GM12878 (cell line): ENCODE measurements around the gene DLG2. TPM values are rescaled to one million over a fixed set of nuclear protein-coding genes. Genes with fewer than 3 reads are reported as not detected.

ENCODE experiments used
- CBFB ChIP-seq: IDR thresholded peaks from 2 replicates; pipeline ENCODE4 v1.6.1; 2016; ENCODE audit warnings: antibody characterized with exemption, low read depth
- CBX5 ChIP-seq: sonication (generic); IDR thresholded peaks from 2 replicates; pipeline ENCODE4 v1.6.1; 2016; ENCODE audit warnings: low read depth, moderate library complexity, mild to moderate bottlenecking, inconsistent platforms
- CHD2 ChIP-seq: IDR thresholded peaks from 2 replicates; pipeline ENCODE4 v1.6.1; 2011; ENCODE audit warnings: low read depth, low read length, improper control_type of control experiment, borderline replicate concordance
- DPF2 ChIP-seq: fragments of 450-650 bp; IDR thresholded peaks from 2 replicates; pipeline ENCODE4 v1.6.1; 2017; ENCODE audit warnings: mild to moderate bottlenecking
- ELK1 ChIP-seq: IDR thresholded peaks from 2 replicates; pipeline ENCODE4 v1.6.1; 2012; ENCODE audit warnings: low read depth, low read length, improper control_type of control experiment
- ETV6 ChIP-seq, 2 experiments: fragments of 450-650 bp in 1 of 2; IDR thresholded peaks in 1 of 2; conservative IDR thresholded peaks in 1 of 2; 2 replicates each; pipeline ENCODE4 v1.6.1; 2014; ENCODE audit warnings: antibody characterized with exemption in 1 of 2, borderline replicate concordance in 1 of 2, low read depth in 1 of 2, mild to moderate bottlenecking in 1 of 2, moderate library complexity in 1 of 2
- JUNB ChIP-seq: IDR thresholded peaks from 2 replicates; pipeline ENCODE4 v1.6.1; 2016; ENCODE audit warnings: antibody characterized with exemption, mild to moderate bottlenecking
- JUND ChIP-seq: IDR thresholded peaks from 2 replicates; pipeline ENCODE4 v1.6.1; 2012; ENCODE audit warnings: low read depth, mild to moderate bottlenecking, low read length, improper control_type of control experiment, moderate library complexity
- NFIC ChIP-seq: IDR thresholded peaks from 2 replicates; pipeline ENCODE4 v1.6.1; 2012; ENCODE audit warnings: low read depth, mild to moderate bottlenecking, inconsistent platforms, low read length, moderate library complexity
- POLR2A ChIP-seq: IDR thresholded peaks from 2 replicates; pipeline ENCODE4 v1.6.1; 2011; ENCODE audit warnings: low read depth, mild to moderate bottlenecking, low read length
- POLR2AphosphoS2 ChIP-seq: IDR thresholded peaks from 2 replicates; pipeline ENCODE4 v1.6.1; 2011; ENCODE audit warnings: low read depth, mild to moderate bottlenecking, low read length, improper control_type of control experiment, moderate library complexity
- RAD21 ChIP-seq: IDR thresholded peaks from 2 replicates; pipeline ENCODE4 v1.6.1; 2011; ENCODE audit warnings: mild to moderate bottlenecking, low read depth, low read length, moderate library complexity; ENCODE audit not compliant: insufficient read depth
- RELB ChIP-seq: fragments of 450-650 bp; IDR thresholded peaks from 2 replicates; pipeline ENCODE4 v1.6.1; 2017; ENCODE audit warnings: low read depth, mild to moderate bottlenecking, moderate library complexity
- SKIL ChIP-seq: fragments of 450-650 bp; IDR thresholded peaks from 2 replicates; pipeline ENCODE4 v1.6.1; 2017; ENCODE audit warnings: mild to moderate bottlenecking, low read depth, inconsistent platforms; ENCODE audit not compliant: poor library complexity, severe bottlenecking
- STAT1 ChIP-seq: fragments of 450-650 bp; conservative IDR thresholded peaks from 2 replicates; pipeline ENCODE4 v1.6.1; 2014; ENCODE audit warnings: antibody characterized with exemption, mild to moderate bottlenecking
- SUPT20H ChIP-seq: IDR thresholded peaks from 2 replicates; pipeline ENCODE4 v1.6.1; 2011; ENCODE audit warnings: low read depth, mild to moderate bottlenecking, low read length, moderate library complexity, borderline replicate concordance; ENCODE audit not compliant: control insufficient read depth
- ZBED1 ChIP-seq: IDR thresholded peaks from 2 replicates; pipeline ENCODE4 v1.6.1; 2016; ENCODE audit warnings: borderline replicate concordance
- polyA plus RNA-seq, 11 experiments: library from polyadenylated mRNA; depleted of rRNA in 4 of 11; unstranded in 6 of 11; stranded (reverse) in 5 of 11; fragments of >200 nt; fragmentation: Nextera tagmentation in 4 of 11; fragmentation: Illumina TruSeq in 1 of 11; extraction: Ambion mirVana in 4 of 11; extraction: Trizol in 1 of 11; gene quantifications; 1 replicate in 1 of 11; 2 replicates in 10 of 11; pipeline versions ENCODE4 v1.2.1 to v1.2.3, GENCODE V29; 2011 to 2016; ENCODE audit warnings: inconsistent platforms in 2 of 11, missing spikeins in 2 of 11, low read depth in 1 of 11
- total RNA-seq, 4 experiments: library from RNA; depleted of rRNA in 3 of 4; stranded (reverse); fragments of >200 nt in 3 of 4; fragmentation: Illumina TruSeq in 1 of 4; extraction: Trizol in 1 of 4; gene quantifications; 2 replicates each; pipeline versions ENCODE4 v1.2.1 to v1.2.3, GENCODE V29; 2013 to 2021

The DLG2 gene
- total and polyA plus RNA-seq, 10 of the 15 experiments (the other 5 are each of a cell fraction or from before 2014, with no cell fraction given), result 0.09 to 0.98 (median 0.35) TPM

GRCh38 chr11:84289381-84289906, 1337.7 kb downstream of the DLG2 start (continued):
- no peak for TF ChIP-seq ELK1
- no peak for TF ChIP-seq CHD2
- TF ChIP-seq JUNB, result peak; percentile 100
- TF ChIP-seq STAT1, result no peak
- TF ChIP-seq SUPT20H, result no peak
- peak in 1 of 2 experiments; percentile 70; a peak in 2 of 4 replicates for TF ChIP-seq ETV6 (conservative IDR thresholded peaks at IDR 0.05 in 1 of 2, IDR thresholded peaks at IDR 0.05 in 1 of 2; ENCODE audit: borderline replicate concordance in 1 of 2, low read depth in 1 of 2)
- TF ChIP-seq NFIC, result peak; percentile 97
- peak; percentile 28 for TF ChIP-seq SKIL
- TF ChIP-seq CBFB, result 0 out of 2 replicates have a peak, but pooled peaks have one; percentile 9
- TF ChIP-seq RAD21, result no peak
- TF ChIP-seq CBX5, result peak; percentile 63
- TF ChIP-seq DPF2, result peak; percentile 92
- peak; percentile 52; the same call in 1 of the 2 replicates for TF ChIP-seq RELB
- TF ChIP-seq POLR2A, result no peak
- TF ChIP-seq JUND, result peak; percentile 86
- peak; percentile 86; the same call in 1 of the 2 replicates for TF ChIP-seq ZBED1
- no peak for TF ChIP-seq POLR2AphosphoS2
